ENCODE measurements around the gene RBMS3.
A peak's percentile ranks its signal among the peaks of the same experiment; 100 is the strongest.

RBMS3 gene

DNA sequence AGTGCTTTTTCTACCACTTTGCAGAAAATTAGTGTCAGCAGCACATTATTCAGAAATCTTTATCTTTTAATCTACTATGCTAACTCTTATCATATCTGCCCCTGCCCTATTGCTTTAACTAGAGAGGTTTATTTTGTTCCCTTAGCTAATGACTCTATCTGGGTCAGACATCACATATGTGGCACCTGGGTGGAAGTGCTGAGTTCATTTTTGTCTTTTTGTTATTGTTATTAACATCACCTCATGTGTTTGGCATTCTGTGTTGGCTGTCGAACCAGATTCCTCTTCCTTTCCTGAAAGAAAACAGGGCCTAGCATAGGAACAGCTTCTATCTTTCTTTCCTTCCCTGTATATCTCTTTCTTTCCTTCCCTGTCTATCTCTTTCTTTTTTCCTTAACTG, 100.7 kb downstream of the RBMS3 start:
- H3K14ac ChIP-seq (ENCODE audit: low read length) = no peak overlapping the region
- H3K4me2 ChIP-seq (ENCODE audit: low read length) = no peak overlapping the region
- no peak overlapping the region for H4K8ac ChIP-seq (ENCODE audit: low read depth, low read length)
- no peak overlapping the region for H3K9ac ChIP-seq (ENCODE audit: low read length)
- no peaks in the 10 kb centered on the region for H3K27me3 ChIP-seq (ENCODE audit: insufficient read depth, low read length)
- H3K18ac ChIP-seq (ENCODE audit: low read length) = no peak overlapping the region
- H3K27ac ChIP-seq (ENCODE audit: low read depth, low read length) = peak overlapping the region; percentile 66
- no peak overlapping the region for H3K4ac ChIP-seq (ENCODE audit: low read depth, low read length)
- no peaks in the 10 kb centered on the region for H3K79me2 ChIP-seq (ENCODE audit: control insufficient read depth, insufficient read depth, low read length, poor library complexity)
- no peak overlapping the region for H2BK12ac ChIP-seq (ENCODE audit: low read length)
- peaks cover 5 to 10% of the 10 kb centered on the region in 2 experiments for H3K4me1 ChIP-seq (ENCODE audit: control insufficient read depth in 1 of 2, insufficient read depth in 2 of 2, low read length in 2 of 2)
- H3K4me3 ChIP-seq (ENCODE audit: low read depth, low read length) = no peak overlapping the region
- no peak overlapping the region for H2BK5ac ChIP-seq (ENCODE audit: low read depth, low read length, poor library complexity)
- no peaks in the 10 kb centered on the region for H3K9me3 ChIP-seq (ENCODE audit: insufficient read depth, low read depth, low read length)
- no peak overlapping the region for H4K91ac ChIP-seq (ENCODE audit: low read depth, low read length)
- peaks cover 9% of the 10 kb centered on the region for H3K79me1 ChIP-seq (ENCODE audit: low read length)
- H2BK120ac ChIP-seq (ENCODE audit: insufficient read depth, low read length, poor library complexity) = no peak overlapping the region
- DNase-seq = peak; percentile 46 to 82
- H3K23ac ChIP-seq (ENCODE audit: low read length) = no peak overlapping the region
- H3K36me3 ChIP-seq (ENCODE audit: control insufficient read depth in 1 of 2, insufficient read depth in 2 of 2, low read length in 2 of 2) = no peaks in the 10 kb centered on the region
- no CpG with 5 or more reads among the region's 1 CpG for WGBS (ENCODE audit: extremely low coverage, insufficient coverage, insufficient read length)
- H4K12ac ChIP-seq (ENCODE audit: low read depth, low read length) = no peak overlapping the region
- H2AK5ac ChIP-seq (ENCODE audit: low read length) = no peak overlapping the region
- no peak overlapping the region for H2AFZ ChIP-seq (ENCODE audit: insufficient read depth, low read length, poor library complexity)

GRCh38 chr3:29382409-29382808, 101.5 kb downstream of the RBMS3 start:
- H3K36me3 ChIP-seq (ENCODE audit: control insufficient read depth in 1 of 2, insufficient read depth in 2 of 2, low read length in 2 of 2) = no peaks in the 10 kb centered on the region
- H3K4me2 ChIP-seq (ENCODE audit: low read length) = no peak overlapping the region
- no peak overlapping the region for H3K23ac ChIP-seq (ENCODE audit: low read length)
- H3K14ac ChIP-seq (ENCODE audit: low read length) = no peak overlapping the region
- no peak overlapping the region for H4K12ac ChIP-seq (ENCODE audit: low read depth, low read length)
- no peak overlapping the region for H2AK5ac ChIP-seq (ENCODE audit: low read length)
- WGBS (ENCODE audit: extremely low coverage, insufficient coverage, insufficient read length) = 100% methylated on average over 1 of the region's 6 CpGs
- H3K79me1 ChIP-seq (ENCODE audit: low read length) = peaks cover 11% of the 10 kb centered on the region
- no peak overlapping the region for H2BK5ac ChIP-seq (ENCODE audit: low read depth, low read length, poor library complexity)
- H3K27ac ChIP-seq (ENCODE audit: low read depth, low read length) = peak overlapping the region; percentile 61
- peak overlapping the region; percentile 11 for H2BK120ac ChIP-seq (ENCODE audit: insufficient read depth, low read length, poor library complexity)
- no peaks in the 10 kb centered on the region for H3K79me2 ChIP-seq (ENCODE audit: control insufficient read depth, insufficient read depth, low read length, poor library complexity)
- peak in 1 of 2 donors; percentile 21 for DNase-seq
- H3K4me1 ChIP-seq (ENCODE audit: control insufficient read depth in 1 of 2, insufficient read depth in 2 of 2, low read length in 2 of 2) = peaks cover 5 to 10% of the 10 kb centered on the region in 2 experiments
- no peak overlapping the region for H4K91ac ChIP-seq (ENCODE audit: low read depth, low read length)
- no peak overlapping the region for H3K4me3 ChIP-seq (ENCODE audit: low read depth, low read length)
- H3K9ac ChIP-seq (ENCODE audit: low read length) = no peak overlapping the region
- no peak overlapping the region for H2BK12ac ChIP-seq (ENCODE audit: low read length)
- H4K8ac ChIP-seq (ENCODE audit: low read depth, low read length) = no peak overlapping the region
- H2AFZ ChIP-seq (ENCODE audit: insufficient read depth, low read length, poor library complexity) = no peak overlapping the region
- H3K27me3 ChIP-seq (ENCODE audit: insufficient read depth, low read length) = no peaks in the 10 kb centered on the region
- no peak overlapping the region for H3K4ac ChIP-seq (ENCODE audit: low read depth, low read length)
- H3K18ac ChIP-seq (ENCODE audit: low read length) = no peak overlapping the region
- no peaks in the 10 kb centered on the region for H3K9me3 ChIP-seq (ENCODE audit: insufficient read depth, low read depth, low read length)

- H3K4me2 ChIP-seq (ENCODE audit: low read length) = no peak overlapping the region
- WGBS (ENCODE audit: extremely low coverage, insufficient coverage, insufficient read length) = no CpG with 5 or more reads among the region's 1 CpG
- H2BK12ac ChIP-seq (ENCODE audit: low read length) = no peak overlapping the region
Measured at GRCh38 chr3:29382845-29383244, 102.0 kb downstream of the RBMS3 start.

DNA sequence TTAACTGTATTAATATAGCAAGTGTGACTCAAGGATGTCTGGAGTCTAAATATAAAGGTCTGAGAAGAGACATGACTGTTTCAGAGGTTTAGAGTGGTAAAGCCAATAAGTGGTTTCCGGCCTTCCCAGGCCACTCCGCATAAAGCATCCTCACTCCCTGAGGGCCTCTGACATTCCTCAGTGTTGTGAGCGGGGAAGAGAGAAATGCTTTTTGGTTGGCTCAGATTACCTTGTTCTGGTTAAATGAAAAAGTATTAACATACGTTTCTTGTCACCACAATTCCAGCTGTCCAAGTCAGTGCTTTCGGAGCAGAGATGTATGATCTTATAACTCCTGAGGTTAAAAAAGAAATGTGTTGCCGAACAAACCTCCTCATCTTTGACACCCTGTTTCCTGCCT, 103.8 kb downstream of the RBMS3 start:
- peak overlapping the region; percentile 85 for H3K27ac ChIP-seq (ENCODE audit: low read depth, low read length)
- DNase-seq = peak; percentile 9 to 38
- no peak overlapping the region for H3K4ac ChIP-seq (ENCODE audit: low read depth, low read length)
- WGBS (ENCODE audit: extremely low coverage, insufficient coverage, insufficient read length) = no CpG with 5 or more reads among the region's 6 CpGs
- peaks cover 13% of the 10 kb centered on the region for H3K79me1 ChIP-seq (ENCODE audit: low read length)
- H3K36me3 ChIP-seq (ENCODE audit: control insufficient read depth in 1 of 2, insufficient read depth in 2 of 2, low read length in 2 of 2) = no peaks in the 10 kb centered on the region
- H2BK12ac ChIP-seq (ENCODE audit: low read length) = no peak overlapping the region
- H2AFZ ChIP-seq (ENCODE audit: insufficient read depth, low read length, poor library complexity) = no peak overlapping the region
- H3K79me2 ChIP-seq (ENCODE audit: control insufficient read depth, insufficient read depth, low read length, poor library complexity) = no peaks in the 10 kb centered on the region
- no peak overlapping the region for H4K8ac ChIP-seq (ENCODE audit: low read depth, low read length)
- H3K4me1 ChIP-seq (ENCODE audit: control insufficient read depth in 1 of 2, insufficient read depth in 2 of 2, low read length in 2 of 2) = peaks cover 5 to 10% of the 10 kb centered on the region in 2 experiments
- H2BK5ac ChIP-seq (ENCODE audit: low read depth, low read length, poor library complexity) = no peak overlapping the region
- no peak overlapping the region for H2AK5ac ChIP-seq (ENCODE audit: low read length)
- H2BK120ac ChIP-seq (ENCODE audit: insufficient read depth, low read length, poor library complexity) = peak overlapping the region; percentile 47
- H4K91ac ChIP-seq (ENCODE audit: low read depth, low read length) = no peak overlapping the region
- H3K27me3 ChIP-seq (ENCODE audit: insufficient read depth, low read length) = no peaks in the 10 kb centered on the region
- H4K12ac ChIP-seq (ENCODE audit: low read depth, low read length) = no peak overlapping the region
- peak overlapping the region; percentile 15 for H3K4me2 ChIP-seq (ENCODE audit: low read length)
- no peak overlapping the region for H3K23ac ChIP-seq (ENCODE audit: low read length)
- no peak overlapping the region for H3K14ac ChIP-seq (ENCODE audit: low read length)
- no peak overlapping the region for H3K18ac ChIP-seq (ENCODE audit: low read length)
- H3K9me3 ChIP-seq (ENCODE audit: insufficient read depth, low read depth, low read length) = no peaks in the 10 kb centered on the region
- H3K9ac ChIP-seq (ENCODE audit: low read length) = no peak overlapping the region
- H3K4me3 ChIP-seq (ENCODE audit: low read depth, low read length) = no peak overlapping the region

More at GRCh38 chr3:29382845-29383244, 102.0 kb downstream of the RBMS3 start:
- no peak overlapping the region for H3K4me3 ChIP-seq (ENCODE audit: low read depth, low read length)
- H4K8ac ChIP-seq (ENCODE audit: low read depth, low read length) = no peak overlapping the region
- H3K14ac ChIP-seq (ENCODE audit: low read length) = no peak overlapping the region
- no peak overlapping the region for H4K12ac ChIP-seq (ENCODE audit: low read depth, low read length)
- H3K27ac ChIP-seq (ENCODE audit: low read depth, low read length) = no peak overlapping the region
- peaks cover 5 to 10% of the 10 kb centered on the region in 2 experiments for H3K4me1 ChIP-seq (ENCODE audit: control insufficient read depth in 1 of 2, insufficient read depth in 2 of 2, low read length in 2 of 2)
- no peak overlapping the region for H2AFZ ChIP-seq (ENCODE audit: insufficient read depth, low read length, poor library complexity)
- H4K91ac ChIP-seq (ENCODE audit: low read depth, low read length) = no peak overlapping the region
- H3K18ac ChIP-seq (ENCODE audit: low read length) = no peak overlapping the region
- H3K27me3 ChIP-seq (ENCODE audit: insufficient read depth, low read length) = no peaks in the 10 kb centered on the region
- H3K79me2 ChIP-seq (ENCODE audit: control insufficient read depth, insufficient read depth, low read length, poor library complexity) = no peaks in the 10 kb centered on the region
- no peak overlapping the region for H2AK5ac ChIP-seq (ENCODE audit: low read length)
- H3K9me3 ChIP-seq (ENCODE audit: insufficient read depth, low read depth, low read length) = no peaks in the 10 kb centered on the region
- no peak overlapping the region for H2BK5ac ChIP-seq (ENCODE audit: low read depth, low read length, poor library complexity)
- H3K9ac ChIP-seq (ENCODE audit: low read length) = no peak overlapping the region
- DNase-seq = no peak
- H3K36me3 ChIP-seq (ENCODE audit: control insufficient read depth in 1 of 2, insufficient read depth in 2 of 2, low read length in 2 of 2) = no peaks in the 10 kb centered on the region
- no peak overlapping the region for H2BK120ac ChIP-seq (ENCODE audit: insufficient read depth, low read length, poor library complexity)
- no peak overlapping the region for H3K4ac ChIP-seq (ENCODE audit: low read depth, low read length)
- peaks cover 11% of the 10 kb centered on the region for H3K79me1 ChIP-seq (ENCODE audit: low read length)
- no peak overlapping the region for H3K23ac ChIP-seq (ENCODE audit: low read length)
